ENCODE data around the gene ARHGAP10. TPM values are rescaled to one million over a fixed set of nuclear protein-coding genes. Genes with fewer than 3 reads are reported as not detected.

The ARHGAP10 gene
- total and polyA plus RNA-seq, 12 donors, result 33.9 to 71.1 (median 60.7) TPM

- intact Hi-C loops (cut with DNase I), result loop anchor here in 1 of 10 donors (2.0 kb wide), 1 partner anchor 17 kb away; no protein-coding TSS in a partner anchor
- H3K27ac ChIP-seq, result no peak overlapping the region
- H3K9me3 ChIP-seq, result no peaks in the 10 kb centered on the region
- no peaks in the 10 kb centered on the region for H3K27me3 ChIP-seq
- DNase-seq (peak in 1 of 2 donors; percentile 17), ATAC-seq (peak in 1 of 8 donors; percentile 29)
- peaks cover 0 to 62% (median 15%) of the 10 kb centered on the region in 9 donors for H3K36me3 ChIP-seq
- 51% methylated on average over 2 of the region's 2 CpGs for WGBS, 2 donors
- H3K4me3 ChIP-seq, result no peak overlapping the region
- peaks cover 0 to 12% (median 5%) of the 10 kb centered on the region in 9 donors for H3K4me1 ChIP-seq
- no peak for TF ChIP-seq CTCF (IDR thresholded peaks at IDR 0.05)
Measured at GRCh38 chr4:148116264-148116663, 384.4 kb downstream of the ARHGAP10 start.

GRCh38 chr4:148116969-148117368 lies 385.1 kb downstream of the ARHGAP10 start:
- TF ChIP-seq CTCF (IDR thresholded peaks at IDR 0.05), result no peak
- ATAC-seq (no peak), DNase-seq (no peak)
- H3K9me3 ChIP-seq, result no peaks in the 10 kb centered on the region
- H3K4me3 ChIP-seq, result no peak overlapping the region
- WGBS, 2 donors, result 90 to 91% methylated on average over 4 of the region's 4 CpGs
- H3K4me1 ChIP-seq, result peaks cover 0 to 12% (median 5%) of the 10 kb centered on the region in 9 donors
- no peak overlapping the region for H3K27ac ChIP-seq
- intact Hi-C loops (cut with DNase I), result loop anchor here in 1 of 10 donors (2.0 kb wide), 1 partner anchor 16 kb away; no protein-coding TSS in a partner anchor
- peaks cover 0 to 54% (median 15%) of the 10 kb centered on the region in 9 donors for H3K36me3 ChIP-seq
- no peaks in the 10 kb centered on the region for H3K27me3 ChIP-seq

- no peak for TF ChIP-seq CTCF (IDR thresholded peaks at IDR 0.05)
- ATAC-seq (peak in 1 of 8 donors; percentile 19), DNase-seq (no peak)
- Histone ChIP-seq H3K27ac (no peak overlapping the region), H3K9me3 (peaks cover 0 to 11% (median 6%) of the 10 kb centered on the region in 11 donors), H3K36me3 (peaks cover 0 to 43% (median 15%) of the 10 kb centered on the region in 9 donors), H3K4me3 (no peak overlapping the region), H3K27me3 (no peaks in the 10 kb centered on the region), H3K4me1 (peaks cover 0 to 12% (median 5%) of the 10 kb centered on the region in 9 donors)
- WGBS, 2 donors, result 86 to 94% methylated on average over 4 of the region's 4 CpGs
- intact Hi-C loops (cut with DNase I), result no loop called here
Measured at GRCh38 chr4:148118179-148118578, 386.3 kb downstream of the ARHGAP10 start.

GRCh38 chr4:148118633-148119032 lies 386.7 kb downstream of the ARHGAP10 start:
- WGBS, 2 donors, result 78 to 96% methylated on average over 3 of the region's 3 CpGs
- no peak overlapping the region for H3K27ac ChIP-seq
- H3K36me3 ChIP-seq, result peaks cover 0 to 39% (median 15%) of the 10 kb centered on the region in 9 donors
- no peaks in the 10 kb centered on the region for H3K27me3 ChIP-seq
- DNase-seq, result no peak
- intact Hi-C loops (cut with DNase I), result no loop called here
- peaks cover 0 to 12% (median 5%) of the 10 kb centered on the region in 9 donors for H3K4me1 ChIP-seq
- no peak for TF ChIP-seq CTCF (IDR thresholded peaks at IDR 0.05)
- ATAC-seq, result no peak
- no peak overlapping the region for H3K4me3 ChIP-seq
- peaks cover 0 to 16% (median 9%) of the 10 kb centered on the region in 11 donors for H3K9me3 ChIP-seq
